ENCODE data around the gene ARG2. TPM values are rescaled to one million over a fixed set of nuclear protein-coding genes. Genes with fewer than 3 reads are reported as not detected.

Gene ARG2
- total RNA-seq, 1 donor = 11.2 TPM

GRCh38 chr14:67663633-67664032, 43.9 kb downstream of the ARG2 start:
- Histone ChIP-seq H3K27ac (ENCODE audit: low read depth, low read length) (no peak overlapping the region), H3K4me1 (ENCODE audit: insufficient read depth, low read length) (peaks cover 11% of the 10 kb centered on the region), H3K4me2 (ENCODE audit: insufficient read depth, low read length) (no peak overlapping the region), H3K4me3 (ENCODE audit: insufficient read depth, low read length) (no peak overlapping the region), H3K79me2 (ENCODE audit: insufficient read depth, low read length) (peaks cover 91% of the 10 kb centered on the region), H3K27me3 (ENCODE audit: insufficient read depth, low read length) (no peaks in the 10 kb centered on the region), H2AFZ (ENCODE audit: low read length) (no peak overlapping the region), H3K9me3 (ENCODE audit: low read depth, low read length) (no peaks in the 10 kb centered on the region), H3K36me3 (ENCODE audit: insufficient read depth, low read length) (peaks cover 13% of the 10 kb centered on the region), H4K20me1 (ENCODE audit: insufficient read depth, low read length) (peaks cover 51% of the 10 kb centered on the region)
- no peak for DNase-seq (ENCODE audit: insufficient read length, low spot score, missing footprints)
- TF ChIP-seq CTCF (IDR thresholded peaks at IDR 0.05; ENCODE audit: extremely low read depth, low read depth, low read length) = no peak

GRCh38 chr14:67665868-67666267, 46.1 kb downstream of the ARG2 start:
- Histone ChIP-seq H3K27me3 (ENCODE audit: insufficient read depth, low read length) (no peaks in the 10 kb centered on the region), H3K79me2 (ENCODE audit: insufficient read depth, low read length) (peaks cover 95% of the 10 kb centered on the region), H3K9me3 (ENCODE audit: low read depth, low read length) (no peaks in the 10 kb centered on the region), H3K27ac (ENCODE audit: low read depth, low read length) (peak overlapping the region; percentile 70), H3K4me2 (ENCODE audit: insufficient read depth, low read length) (peak overlapping the region; percentile 3), H2AFZ (ENCODE audit: low read length) (no peak overlapping the region), H4K20me1 (ENCODE audit: insufficient read depth, low read length) (peaks cover 55% of the 10 kb centered on the region), H3K4me1 (ENCODE audit: insufficient read depth, low read length) (peaks cover 11% of the 10 kb centered on the region), H3K36me3 (ENCODE audit: insufficient read depth, low read length) (peaks cover 2% of the 10 kb centered on the region), H3K4me3 (ENCODE audit: insufficient read depth, low read length) (no peak overlapping the region)
- no peak for TF ChIP-seq CTCF (IDR thresholded peaks at IDR 0.05; ENCODE audit: extremely low read depth, low read depth, low read length)
- DNase-seq (ENCODE audit: insufficient read length, low spot score, missing footprints) = peak; percentile 63

- no peaks in the 10 kb centered on the region for H3K36me3 ChIP-seq (ENCODE audit: insufficient read depth, low read length)
- peaks cover 11% of the 10 kb centered on the region for H3K4me1 ChIP-seq (ENCODE audit: insufficient read depth, low read length)
- peak overlapping the region; percentile 70 for H3K27ac ChIP-seq (ENCODE audit: low read depth, low read length)
- H3K4me3 ChIP-seq (ENCODE audit: insufficient read depth, low read length) = no peak overlapping the region
- no peaks in the 10 kb centered on the region for H3K27me3 ChIP-seq (ENCODE audit: insufficient read depth, low read length)
- peaks cover 60% of the 10 kb centered on the region for H4K20me1 ChIP-seq (ENCODE audit: insufficient read depth, low read length)
- peak; percentile 76 for TF ChIP-seq CTCF (IDR thresholded peaks at IDR 0.05; ENCODE audit: extremely low read depth, low read depth, low read length)
- no peaks in the 10 kb centered on the region for H3K9me3 ChIP-seq (ENCODE audit: low read depth, low read length)
- H2AFZ ChIP-seq (ENCODE audit: low read length) = no peak overlapping the region
- DNase-seq (ENCODE audit: insufficient read length, low spot score, missing footprints) = peak; percentile 86
- peaks cover 96% of the 10 kb centered on the region for H3K79me2 ChIP-seq (ENCODE audit: insufficient read depth, low read length)
- no peak overlapping the region for H3K4me2 ChIP-seq (ENCODE audit: insufficient read depth, low read length)
Measured at GRCh38 chr14:67666750-67667449, 47.2 kb downstream of the ARG2 start.

GRCh38 chr14:67668559-67668958, 48.8 kb downstream of the ARG2 start:
- TF ChIP-seq CTCF (IDR thresholded peaks at IDR 0.05; ENCODE audit: extremely low read depth, low read depth, low read length) = no peak
- Histone ChIP-seq H3K27me3 (ENCODE audit: insufficient read depth, low read length) (no peaks in the 10 kb centered on the region), H3K4me1 (ENCODE audit: insufficient read depth, low read length) (peaks cover 20% of the 10 kb centered on the region), H3K4me2 (ENCODE audit: insufficient read depth, low read length) (no peak overlapping the region), H3K9me3 (ENCODE audit: low read depth, low read length) (no peaks in the 10 kb centered on the region), H4K20me1 (ENCODE audit: insufficient read depth, low read length) (peaks cover 61% of the 10 kb centered on the region), H3K4me3 (ENCODE audit: insufficient read depth, low read length) (no peak overlapping the region), H3K36me3 (ENCODE audit: insufficient read depth, low read length) (no peaks in the 10 kb centered on the region), H2AFZ (ENCODE audit: low read length) (no peak overlapping the region), H3K79me2 (ENCODE audit: insufficient read depth, low read length) (peaks cover 98% of the 10 kb centered on the region), H3K27ac (ENCODE audit: low read depth, low read length) (no peak overlapping the region)
- DNase-seq (ENCODE audit: insufficient read length, low spot score, missing footprints) = no peak
